Medulla oblongata (tissue), 1 donor: ENCODE data around the gene LY6G6D.

Experiments
- DNase-seq: peaks from one replicate; pipeline ENCODE4 v3.0.0-alpha.2; 2015; ENCODE audit errors: extremely low spot score

Gene LY6G6D

DNA sequence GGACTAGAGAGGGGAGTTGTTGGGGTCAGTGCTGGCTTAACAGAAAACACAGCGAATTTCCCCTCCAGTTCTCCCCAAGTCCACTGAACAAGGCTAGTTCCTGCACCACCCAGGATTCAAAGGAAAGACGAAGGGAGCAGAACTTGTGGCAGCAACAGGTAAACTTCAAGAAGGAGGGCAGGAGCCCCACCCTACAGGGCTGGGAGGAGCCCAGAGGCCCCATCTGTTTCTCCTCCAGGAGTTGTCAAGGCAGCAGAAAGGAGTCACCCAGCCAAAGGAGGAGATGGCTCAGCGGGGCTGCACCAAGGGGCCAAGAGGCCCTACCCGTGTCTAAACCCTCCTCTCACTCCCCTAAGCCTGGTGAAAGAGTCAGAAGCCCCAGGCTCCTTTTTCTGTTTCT, 49.0 kb downstream of the LY6G6D start:
- DNase-seq = no peak

DNA sequence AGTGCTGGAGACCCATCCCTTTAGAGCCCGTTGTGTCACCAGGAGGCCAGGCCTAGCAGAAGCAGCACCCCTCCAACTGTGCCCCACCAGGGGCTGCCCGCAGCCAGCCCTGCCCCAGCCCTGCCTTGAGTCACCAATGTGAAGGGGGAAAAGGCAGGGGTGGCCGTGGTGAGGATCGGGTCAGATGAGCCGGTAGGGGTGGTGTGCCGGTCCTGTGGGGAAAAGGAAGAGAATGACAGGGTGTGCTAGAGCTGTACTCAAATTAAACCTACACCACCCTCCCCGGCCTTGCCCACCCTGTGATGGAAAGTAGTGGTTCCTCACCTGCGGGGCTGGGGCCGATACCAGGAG, 50.4 kb downstream of the LY6G6D start:
- no peak for DNase-seq

DNA sequence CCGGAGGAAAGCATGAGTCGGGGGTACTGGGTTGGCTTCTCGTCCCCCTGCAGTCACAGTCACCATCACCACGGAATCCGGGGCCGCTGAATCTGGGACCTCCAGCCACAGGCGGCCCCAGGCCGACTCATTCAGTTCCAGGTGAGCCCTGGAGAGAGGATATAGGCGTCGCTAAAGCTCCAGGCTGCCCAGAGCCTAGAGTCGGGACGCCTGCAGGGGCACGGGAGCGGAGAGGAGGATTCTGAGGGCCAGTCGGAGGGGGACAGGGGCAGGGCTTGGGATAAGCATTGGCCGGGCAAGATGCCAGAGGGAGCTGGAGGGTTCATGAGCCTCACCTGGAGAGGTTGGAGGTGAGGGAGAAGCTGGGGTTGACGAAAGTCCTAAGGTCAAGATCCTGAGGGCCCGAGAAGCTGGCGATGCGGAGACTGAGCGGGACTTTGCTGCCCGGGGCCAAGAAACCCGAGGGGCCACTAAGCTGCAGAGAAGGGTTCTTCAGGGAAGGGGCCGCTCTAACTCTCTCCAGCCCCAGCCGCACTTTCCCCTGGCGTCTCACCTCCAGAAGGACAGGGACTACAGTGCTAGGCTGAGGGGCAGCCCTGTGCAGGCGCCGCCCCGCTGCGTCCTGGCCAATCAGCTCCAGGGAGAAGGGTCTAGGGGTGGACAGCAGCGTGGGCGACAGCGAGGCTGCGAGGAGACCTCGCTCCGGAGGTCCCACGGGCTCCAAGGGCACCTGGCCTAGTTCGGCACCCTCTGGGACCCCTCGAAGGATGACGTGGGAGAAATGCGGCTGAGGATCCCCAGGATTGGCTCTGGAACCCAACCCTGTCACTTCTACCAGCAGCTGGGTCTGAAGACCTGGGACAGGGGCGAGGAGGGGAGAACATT, 51.0 kb downstream of the LY6G6D start:
- DNase-seq = no peak

DNA sequence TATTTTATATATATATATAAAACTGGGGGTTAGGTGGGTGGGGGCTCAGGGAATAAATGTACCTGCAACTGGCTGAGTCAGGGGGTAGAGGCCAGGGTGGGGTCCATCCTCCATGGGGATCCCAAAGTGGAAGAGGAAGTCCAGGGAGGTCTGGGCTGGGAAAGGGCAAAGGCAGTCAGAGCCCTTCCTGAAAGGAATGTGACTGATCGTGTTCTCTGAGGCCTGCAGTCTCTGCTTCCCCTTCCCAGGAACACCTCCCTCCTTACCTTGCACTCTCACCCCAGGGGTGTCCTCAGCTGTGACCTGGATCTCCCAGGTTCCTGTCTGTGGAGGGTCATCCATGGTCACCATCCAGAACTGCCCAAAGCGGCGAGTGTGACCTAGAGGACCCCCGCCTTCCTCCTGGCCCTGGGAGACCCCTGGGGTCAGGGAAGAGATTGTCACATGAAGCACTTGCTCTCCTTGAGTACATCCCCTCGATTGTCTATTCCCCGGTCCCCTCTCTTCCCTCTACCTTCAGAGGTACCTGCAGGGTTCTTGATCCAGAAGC, 52.0 kb downstream of the LY6G6D start:
- DNase-seq = no peak
